ENCODE data around the gene MIXL1.

Gene MIXL1

DNA sequence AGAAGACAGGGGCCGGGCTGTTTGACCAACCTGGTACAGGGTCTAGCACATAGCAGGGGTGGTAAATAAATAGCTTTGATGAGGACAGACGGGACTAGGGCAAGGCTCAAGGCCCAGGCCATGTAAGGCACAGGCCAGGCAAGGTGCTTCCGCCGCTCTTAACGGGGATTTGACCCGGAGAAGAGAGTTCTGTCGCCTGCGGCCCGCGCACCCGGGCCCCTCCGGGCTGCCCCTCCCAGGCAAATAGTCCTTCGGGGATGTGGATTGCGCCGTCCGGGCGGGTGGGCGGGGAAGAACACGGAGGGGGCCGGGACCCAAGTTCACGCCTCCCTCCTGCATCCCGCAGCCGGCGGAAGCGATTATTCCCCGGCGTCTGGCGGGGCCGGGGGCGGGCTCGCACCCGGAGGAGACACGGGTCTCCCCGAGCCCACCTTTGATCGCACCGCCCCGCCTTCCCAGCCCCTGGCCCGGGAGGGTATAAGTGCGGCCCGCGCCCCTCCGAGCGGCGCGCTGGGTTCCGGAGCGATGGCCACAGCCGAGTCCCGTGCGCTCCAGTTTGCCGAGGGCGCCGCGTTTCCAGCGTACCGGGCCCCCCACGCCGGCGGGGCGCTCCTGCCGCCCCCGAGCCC, at the start of gene MIXL1:
TSS of gene MIXL1 (plus strand) at position 508 of the 629 bp plus-strand sequence. CDS start at position 526, 18 bp downstream.
- DNase-seq (ENCODE audit: low read depth), result no peak
- peak within 1 kb of the TSS; percentile 50 for H3K4me3 ChIP-seq (ENCODE audit: low read length)

DNA sequence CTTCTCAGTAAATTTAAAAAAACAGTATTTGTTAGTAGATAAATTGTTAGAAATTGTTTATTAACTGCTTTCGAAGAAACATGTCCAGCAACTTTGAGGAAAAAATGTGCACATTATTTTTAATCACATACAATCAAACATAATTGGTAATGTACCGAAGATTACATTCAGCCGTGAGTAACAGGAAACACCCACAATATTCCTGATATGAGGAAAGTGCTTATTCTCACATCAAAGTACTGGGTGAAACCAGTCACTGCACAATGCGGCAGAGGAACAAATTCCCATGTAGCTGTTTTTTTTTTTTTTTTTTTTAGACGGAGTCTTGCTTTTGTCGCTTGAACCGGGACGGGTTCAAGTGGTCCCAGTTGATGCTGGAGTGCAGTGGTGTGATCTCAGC, 46.6 kb upstream of the MIXL1 start:
- no peak for DNase-seq (ENCODE audit: low read depth)
- H3K4me3 ChIP-seq (ENCODE audit: low read length), result no peak overlapping the region
- TF ChIP-seq, protein P1, sequence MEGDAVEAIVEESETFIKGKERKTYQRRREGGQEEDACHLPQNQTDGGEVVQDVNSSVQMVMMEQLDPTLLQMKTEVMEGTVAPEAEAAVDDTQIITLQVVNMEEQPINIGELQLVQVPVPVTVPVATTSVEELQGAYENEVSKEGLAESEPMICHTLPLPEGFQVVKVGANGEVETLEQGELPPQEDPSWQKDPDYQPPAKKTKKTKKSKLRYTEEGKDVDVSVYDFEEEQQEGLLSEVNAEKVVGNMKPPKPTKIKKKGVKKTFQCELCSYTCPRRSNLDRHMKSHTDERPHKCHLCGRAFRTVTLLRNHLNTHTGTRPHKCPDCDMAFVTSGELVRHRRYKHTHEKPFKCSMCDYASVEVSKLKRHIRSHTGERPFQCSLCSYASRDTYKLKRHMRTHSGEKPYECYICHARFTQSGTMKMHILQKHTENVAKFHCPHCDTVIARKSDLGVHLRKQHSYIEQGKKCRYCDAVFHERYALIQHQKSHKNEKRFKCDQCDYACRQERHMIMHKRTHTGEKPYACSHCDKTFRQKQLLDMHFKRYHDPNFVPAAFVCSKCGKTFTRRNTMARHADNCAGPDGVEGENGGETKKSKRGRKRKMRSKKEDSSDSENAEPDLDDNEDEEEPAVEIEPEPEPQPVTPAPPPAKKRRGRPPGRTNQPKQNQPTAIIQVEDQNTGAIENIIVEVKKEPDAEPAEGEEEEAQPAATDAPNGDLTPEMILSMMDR (conservative IDR thresholded peaks at IDR 0.05; ENCODE audit: low read length), result no peak

More for the DNA sequence above, at the start of gene MIXL1:
- TF ChIP-seq, protein P1 (conservative IDR thresholded peaks at IDR 0.05; ENCODE audit: low read length), result no peak

DNA sequence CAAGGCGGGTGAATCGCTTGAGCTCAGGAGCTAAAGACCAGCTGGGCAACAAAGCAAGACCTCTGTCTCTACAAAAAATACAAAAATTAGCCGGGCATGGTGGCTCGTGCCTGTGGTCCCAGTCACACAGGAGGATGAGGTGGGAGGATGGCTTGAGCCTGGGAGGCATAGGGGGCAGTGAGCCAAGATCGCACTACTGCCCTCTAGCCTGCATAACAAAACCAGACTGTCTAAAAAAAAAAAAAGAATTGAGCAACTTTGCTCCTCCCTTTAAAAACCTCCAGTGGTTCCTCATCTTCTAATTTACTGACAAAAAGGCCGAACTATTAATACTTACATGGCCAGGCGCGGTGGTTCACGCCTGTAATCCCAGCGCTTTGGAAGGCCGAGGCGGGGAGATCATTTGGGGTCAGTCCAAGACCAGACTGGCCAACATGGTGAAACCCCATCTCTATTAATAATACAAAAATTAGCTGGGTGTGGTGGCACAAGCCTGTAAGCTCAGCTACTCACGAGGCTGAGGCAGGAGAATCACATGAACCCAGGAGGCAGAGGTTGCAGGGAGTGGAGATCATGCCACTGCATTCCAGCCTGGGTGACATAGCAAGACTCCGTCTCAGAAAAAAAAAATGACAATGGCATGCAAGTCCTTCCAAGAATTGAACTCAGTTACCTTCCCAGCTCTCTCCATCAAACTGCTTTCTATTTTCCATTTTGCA, 41.3 kb upstream of the MIXL1 start:
- no peak overlapping the region for H3K4me3 ChIP-seq (ENCODE audit: low read length)
- peak; percentile 68 for DNase-seq (ENCODE audit: low read depth)

DNA sequence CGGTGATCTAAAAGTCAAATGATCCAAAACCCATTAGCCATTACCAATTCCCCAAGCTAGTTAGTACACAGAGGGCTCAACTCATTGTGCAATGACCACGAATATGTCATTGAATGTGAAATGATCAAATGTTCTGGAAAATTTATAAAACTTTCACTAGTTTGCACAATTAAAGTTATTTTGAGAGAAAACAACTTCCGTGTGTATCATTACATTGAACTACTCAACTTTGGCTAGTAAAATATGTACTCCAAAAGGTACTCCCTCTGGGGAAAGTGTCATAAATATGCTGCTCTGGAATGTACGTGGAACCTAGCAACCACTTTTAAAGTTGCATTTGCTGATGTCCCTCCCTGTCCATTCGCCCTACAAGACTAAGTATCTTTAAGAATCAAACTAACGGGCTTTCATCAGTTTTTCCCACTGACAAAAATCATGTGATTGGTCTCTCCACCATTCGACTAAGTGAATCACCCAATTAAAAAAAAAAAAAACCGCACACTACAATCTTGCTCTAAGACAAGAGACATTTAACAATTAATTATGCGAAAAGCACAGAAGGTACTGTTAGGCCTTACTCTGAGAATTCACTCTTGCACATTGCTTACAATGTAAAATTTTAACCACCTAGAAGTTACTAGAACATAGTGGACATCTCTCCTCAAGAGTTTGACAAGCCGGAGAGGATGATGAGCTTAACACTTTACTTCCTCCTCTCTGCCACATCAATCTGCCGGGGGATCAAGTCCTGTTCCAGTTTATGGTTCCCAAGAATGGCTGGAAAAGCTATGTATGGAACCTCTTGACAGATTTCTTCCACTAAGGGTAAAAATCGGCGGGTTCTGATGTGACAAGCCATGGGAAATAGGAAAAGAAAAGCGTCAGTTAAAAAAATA, 38.1 kb upstream of the MIXL1 start:
- H3K4me3 ChIP-seq (ENCODE audit: low read length), result peak overlapping the region; percentile 97
- TF ChIP-seq, protein P1 (conservative IDR thresholded peaks at IDR 0.05; ENCODE audit: low read length), result no peak
- peak; percentile 45 for DNase-seq (ENCODE audit: low read depth)

More for the DNA sequence above, 41.3 kb upstream of the MIXL1 start:
- TF ChIP-seq, protein P1 (conservative IDR thresholded peaks at IDR 0.05; ENCODE audit: low read length), result peak; percentile 43

DNA sequence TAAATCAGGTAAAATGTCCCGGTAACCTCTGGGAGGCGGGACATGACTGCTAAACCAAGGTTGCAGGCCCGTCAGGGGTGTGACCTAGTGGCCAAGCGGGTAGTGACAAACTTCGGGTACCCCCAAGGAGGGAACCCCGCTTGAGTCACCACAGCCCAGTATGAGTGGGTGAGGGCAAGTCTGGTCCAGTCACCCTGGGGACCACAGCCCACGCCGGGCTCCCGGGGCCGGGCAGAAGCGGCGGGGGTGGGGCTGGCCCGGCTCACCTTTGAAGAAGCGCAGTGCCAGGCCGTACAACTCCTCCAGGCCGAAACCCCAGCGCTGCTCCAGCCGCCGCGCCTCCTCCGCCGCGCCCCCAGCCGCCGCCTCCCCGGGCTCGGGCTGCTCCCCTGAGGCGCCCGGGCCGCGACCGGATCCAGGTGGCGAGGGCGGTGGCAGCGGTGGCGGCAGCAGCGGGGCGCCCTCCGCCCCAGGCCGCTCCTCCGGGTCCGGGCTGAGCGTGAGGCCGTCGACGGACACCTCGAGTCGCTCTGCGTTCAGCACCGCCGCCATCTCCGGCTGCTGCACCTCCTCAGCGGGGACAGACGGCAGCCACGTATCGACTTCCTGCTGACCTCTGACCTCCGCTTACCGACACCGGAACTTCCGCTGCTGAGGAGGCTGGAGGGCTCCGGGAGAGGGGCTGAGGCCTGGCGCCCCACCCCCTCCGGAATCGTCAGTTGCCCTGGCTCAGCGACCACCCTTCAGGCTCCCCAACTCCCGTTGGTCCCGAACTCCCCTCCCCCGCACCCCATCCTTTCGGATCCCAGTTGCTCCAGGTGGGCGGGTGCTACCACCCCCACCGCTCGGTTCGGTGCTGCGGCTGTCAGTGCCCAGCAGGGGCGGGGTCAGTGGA, 37.1 kb upstream of the MIXL1 start, which contains the start of gene ACBD3:
TSS of gene ACBD3 (minus strand) at position 618 of the 895 bp plus-strand sequence. CDS start at position 552, 66 bp downstream.
- peak; percentile 85 for DNase-seq (ENCODE audit: low read depth)
- TF ChIP-seq, protein P1 (conservative IDR thresholded peaks at IDR 0.05; ENCODE audit: low read length), result no peak
- H3K4me3 ChIP-seq (ENCODE audit: low read length), result peak within 1 kb of the TSS; percentile 97

DNA sequence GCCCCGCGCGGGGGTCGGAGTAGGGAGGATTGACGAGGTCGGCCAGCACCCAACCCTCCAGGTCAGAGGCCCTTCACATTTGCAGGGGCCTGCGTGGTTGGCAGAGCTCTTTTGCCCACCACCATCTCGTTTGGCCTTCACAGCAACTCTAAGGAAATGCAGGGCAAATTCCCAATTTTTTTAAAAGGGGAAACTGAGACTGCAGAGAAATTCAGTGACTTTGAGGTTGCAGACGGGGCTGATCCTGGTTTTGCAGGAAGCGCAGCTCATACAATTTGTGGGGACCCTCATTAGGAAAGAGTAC, 36.5 kb upstream of the MIXL1 start:
- DNase-seq (ENCODE audit: low read depth), result no peak
- peak overlapping the region; percentile 97 for H3K4me3 ChIP-seq (ENCODE audit: low read length)
- TF ChIP-seq, protein P1 (conservative IDR thresholded peaks at IDR 0.05; ENCODE audit: low read length), result no peak
